Stimulated activated naive B cell treated with anti-CD40 and anti-IgM and Interleukin-4, amounts not matched to agents 10 μg/mL and 1 μg/mL and 100 μg/mL, for 72 hours (primary cell): ENCODE data around the gene TMEM129.
"Not testable (repeated sequence)": the region's sequence is repeated elsewhere in the genome, so short reads cannot be mapped to it uniquely, and the experiment has no call there.

Experiments used
- ATAC-seq, 2 donors: fragments of 150-1000 bp; cut with Tn5 transposase; replicated peaks; 2 replicates each; pipeline ENCODE4 v1.10.0; 2021; ENCODE audit warnings: moderate library complexity in 1 of 2
- DNase-seq: peaks from one replicate; pipeline ENCODE4 v3.0.0; 2021
- H3K27ac Mint-ChIP-seq: one replicate; pipeline ENCODE4 v1.8.0; 2022; ENCODE audit warnings: mild to moderate bottlenecking, mixed read lengths
- H3K27me3 Mint-ChIP-seq, 2 donors: one replicate each; pipeline ENCODE4 v1.8.0; 2022; ENCODE audit warnings: mixed read lengths in 2 of 2
- H3K36me3 Mint-ChIP-seq, 2 donors: one replicate each; pipeline ENCODE4 v1.8.0; 2022; ENCODE audit warnings: mixed read lengths in 2 of 2, mild to moderate bottlenecking in 1 of 2
- H3K4me1 Mint-ChIP-seq, 2 donors: one replicate each; pipeline ENCODE4 v1.8.0; 2022; ENCODE audit warnings: mixed read lengths in 2 of 2, mild to moderate bottlenecking in 1 of 2
- H3K4me3 Mint-ChIP-seq, 2 donors: one replicate each; pipeline ENCODE4 v1.8.0; 2022; ENCODE audit warnings: mild to moderate bottlenecking in 2 of 2, mixed read lengths in 2 of 2, moderate library complexity in 1 of 2
- H3K9me3 Mint-ChIP-seq, 2 donors: one replicate each; pipeline ENCODE4 v1.8.0; 2022; ENCODE audit warnings: mixed read lengths in 2 of 2, mild to moderate bottlenecking in 1 of 2

TMEM129 gene

DNA sequence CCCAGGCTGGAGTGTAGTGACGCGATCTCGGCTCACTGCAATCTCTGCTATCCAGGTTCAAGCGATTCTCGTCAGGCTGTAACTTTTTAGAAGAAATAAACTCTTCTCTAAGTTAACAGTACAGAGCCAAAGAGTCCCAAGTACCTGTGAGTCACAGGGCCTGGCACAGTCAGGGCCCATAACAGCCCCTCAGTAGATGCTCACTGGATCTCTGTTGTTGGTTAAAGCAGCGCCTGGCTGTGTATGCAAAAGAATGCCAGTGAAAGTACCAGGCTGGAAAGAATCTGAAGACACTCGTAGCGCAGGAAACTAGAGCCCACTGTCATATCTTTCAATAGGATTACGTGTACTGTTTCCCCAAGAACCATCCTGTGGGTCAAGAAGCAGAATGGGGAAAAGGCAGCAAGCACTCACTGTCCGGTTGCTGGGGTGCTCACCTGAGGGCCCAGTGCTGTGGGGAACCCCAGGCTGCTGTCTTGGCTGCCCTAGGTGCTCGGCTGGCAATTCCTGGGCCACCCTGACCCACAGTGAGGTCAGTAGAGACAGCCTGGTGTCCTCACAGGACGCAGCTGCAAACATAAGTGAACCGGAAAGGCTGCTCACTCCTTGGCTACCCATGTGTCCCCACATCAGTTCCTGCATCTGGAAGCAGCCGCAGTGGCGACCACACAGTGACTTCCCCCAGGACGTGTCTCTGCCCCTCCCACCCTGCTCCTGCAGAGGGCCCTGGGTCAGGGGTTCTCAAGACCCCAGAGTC lies 5.9 kb downstream of the TMEM129 start:
- ATAC-seq (peak in 1 of 2 donors; percentile 15), DNase-seq (peak; percentile 53)
- H3K27me3 Mint-ChIP-seq: no peaks in the 10 kb centered on the region
- no peaks in the 10 kb centered on the region for H3K9me3 Mint-ChIP-seq
- H3K4me1 Mint-ChIP-seq: peaks cover 45 to 80% of the 10 kb centered on the region in 2 donors
- peak overlapping the region; percentile 93 to 98 for H3K4me3 Mint-ChIP-seq
- H3K27ac Mint-ChIP-seq: peak overlapping the region; percentile 92
- H3K36me3 Mint-ChIP-seq: peaks cover 20 to 49% of the 10 kb centered on the region in 2 donors

DNA sequence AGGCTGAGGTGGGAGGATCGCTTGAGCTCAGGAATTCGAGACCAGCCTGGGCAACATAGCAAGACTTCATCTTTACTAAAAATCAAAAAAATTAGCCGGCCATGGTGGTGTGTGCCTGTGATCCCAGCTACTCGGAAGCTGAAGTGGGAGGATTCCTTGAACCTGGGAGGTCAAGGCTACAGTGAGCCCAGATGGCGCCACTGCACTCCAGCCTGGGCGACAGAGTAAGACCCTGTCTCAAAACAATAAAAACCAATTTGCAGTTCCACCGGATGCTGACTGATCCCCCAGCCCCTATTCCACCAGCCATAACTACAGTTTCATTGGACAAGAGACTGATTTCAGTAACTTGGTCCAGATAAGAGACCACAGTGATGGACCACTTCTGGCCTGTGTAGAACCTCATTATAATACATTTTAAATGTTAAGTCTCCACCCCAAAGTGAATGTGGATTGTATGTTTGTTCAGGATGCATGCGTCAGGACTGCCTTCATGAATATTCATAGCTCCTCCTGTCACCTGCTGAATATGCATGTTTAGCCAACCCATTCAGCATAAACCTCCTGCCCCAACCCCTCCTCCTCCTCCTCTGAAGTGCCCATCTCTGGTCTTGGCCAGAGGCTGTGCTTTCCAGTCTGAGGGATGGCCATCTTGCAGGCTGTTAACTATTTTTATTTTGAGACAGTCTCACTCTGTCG lies 6.7 kb downstream of the TMEM129 start:
- peak overlapping the region; percentile 93 to 98 for H3K4me3 Mint-ChIP-seq
- no peak for ATAC-seq
- H3K27me3 Mint-ChIP-seq: no peaks in the 10 kb centered on the region
- DNase-seq: no peak
- peaks cover 43 to 80% of the 10 kb centered on the region in 2 donors for H3K4me1 Mint-ChIP-seq
- H3K9me3 Mint-ChIP-seq: no peaks in the 10 kb centered on the region
- peaks cover 28 to 52% of the 10 kb centered on the region in 2 donors for H3K36me3 Mint-ChIP-seq
- H3K27ac Mint-ChIP-seq: peak overlapping the region; percentile 92

DNA sequence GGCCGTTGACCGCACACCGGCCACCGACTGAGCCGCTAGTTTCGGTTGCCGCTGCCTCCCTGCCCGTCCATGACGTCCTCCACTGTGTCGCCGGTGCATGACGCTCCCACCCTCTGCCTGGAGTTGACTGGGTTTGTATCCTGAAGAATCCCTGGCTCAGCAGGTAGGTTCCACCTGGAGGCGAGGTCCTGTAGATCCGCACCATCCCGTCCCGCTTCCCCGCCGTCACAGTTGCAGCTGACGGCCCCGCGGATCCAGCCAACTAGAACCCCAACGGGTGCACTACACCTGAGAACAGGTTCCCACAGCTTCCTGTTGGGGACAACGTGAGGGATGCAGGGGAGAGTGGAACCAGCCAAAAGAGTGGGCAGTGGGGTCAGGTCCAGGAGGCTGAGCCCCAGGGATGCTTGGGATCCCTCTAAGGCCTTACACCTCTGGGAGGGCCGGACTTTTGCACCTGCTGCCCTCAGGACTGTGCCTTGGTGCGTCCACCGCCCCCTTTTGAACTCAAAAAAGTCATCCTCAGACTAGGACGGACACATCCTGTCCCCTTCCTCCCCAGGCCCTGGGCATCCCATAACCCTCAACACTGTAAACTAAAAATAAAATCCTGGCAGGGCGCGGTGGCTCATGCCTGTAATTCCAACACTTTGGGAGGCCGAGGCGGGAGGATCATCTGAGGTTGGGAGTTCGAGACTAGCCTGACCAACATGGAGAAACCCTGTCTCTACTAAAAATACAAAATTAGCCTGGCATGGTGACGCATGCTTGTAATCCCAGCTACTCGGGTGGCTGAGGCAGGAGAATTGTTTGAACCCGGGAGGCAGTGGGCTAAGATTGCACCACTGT lies 7.9 kb downstream of the TMEM129 start:
- Mint-ChIP-seq H3K27ac (peak overlapping the region; percentile 98), H3K4me1 (peaks cover 41 to 71% of the 10 kb centered on the region in 2 donors), H3K4me3 (peak overlapping the region; percentile 93 to 98), H3K36me3 (peaks cover 29 to 49% of the 10 kb centered on the region in 2 donors), H3K27me3 (no peaks in the 10 kb centered on the region), H3K9me3 (no peaks in the 10 kb centered on the region)
- ATAC-seq: peak; percentile 0 to 2
- no peak for DNase-seq

DNA sequence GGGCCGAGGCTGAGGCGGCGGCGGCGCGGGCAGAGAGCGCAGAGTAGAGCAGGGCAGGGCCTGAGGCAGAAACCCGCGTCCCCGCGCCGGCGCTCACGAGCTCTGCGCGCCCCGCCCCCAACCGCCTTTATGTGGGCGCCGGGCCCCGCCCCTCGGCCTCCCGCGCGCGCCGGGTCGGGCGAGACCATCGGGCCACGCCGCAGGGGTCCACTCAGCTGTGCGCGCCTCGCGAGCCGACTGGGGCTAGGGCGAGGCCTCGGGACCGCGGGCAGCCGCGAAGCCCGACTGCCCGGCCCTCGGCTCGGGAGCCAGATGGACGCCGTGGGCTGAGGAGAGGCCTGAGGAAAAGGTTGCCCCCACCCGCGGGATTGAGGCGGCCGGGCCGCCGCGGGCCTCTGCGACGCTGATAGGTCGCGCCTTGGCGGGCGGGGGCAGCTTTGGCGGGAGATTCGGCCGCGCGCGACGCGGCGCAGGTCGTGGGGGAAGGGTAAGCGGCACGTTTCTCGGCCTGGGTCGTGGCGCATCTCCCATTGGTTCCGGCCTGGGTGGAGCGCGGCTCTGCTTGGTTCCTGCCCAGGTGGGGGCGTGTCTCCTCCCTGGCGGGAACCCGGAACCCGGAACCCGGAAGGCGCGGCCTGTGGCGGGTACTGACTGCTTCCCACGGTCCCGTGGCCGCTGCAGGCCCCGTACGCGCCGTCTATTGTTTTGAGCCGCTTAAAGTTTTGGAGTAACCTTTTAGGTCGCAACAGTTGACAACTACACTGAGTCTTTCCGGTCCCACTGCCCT lies 8.7 kb downstream of the TMEM129 start, which contains the start of gene SLBP:
Gene SLBP (minus strand): TSS at position 104 of the 787 bp plus-strand sequence. CDS start 131 bp downstream, outside the sequence.
- ATAC-seq (peak; percentile 88 to 91), DNase-seq (peak; percentile 99)
- H3K36me3 Mint-ChIP-seq: peaks cover 31 to 46% of the 10 kb centered on the region in 2 donors
- H3K4me1 Mint-ChIP-seq: peaks cover 38 to 65% of the 10 kb centered on the region in 2 donors
- H3K4me3 Mint-ChIP-seq: peak within 1 kb of the TSS; percentile 93 to 98
- no peaks in the 10 kb centered on the region for H3K9me3 Mint-ChIP-seq
- H3K27ac Mint-ChIP-seq: peak within 1 kb of the TSS; percentile 98
- H3K27me3 Mint-ChIP-seq: no peaks in the 10 kb centered on the region

DNA sequence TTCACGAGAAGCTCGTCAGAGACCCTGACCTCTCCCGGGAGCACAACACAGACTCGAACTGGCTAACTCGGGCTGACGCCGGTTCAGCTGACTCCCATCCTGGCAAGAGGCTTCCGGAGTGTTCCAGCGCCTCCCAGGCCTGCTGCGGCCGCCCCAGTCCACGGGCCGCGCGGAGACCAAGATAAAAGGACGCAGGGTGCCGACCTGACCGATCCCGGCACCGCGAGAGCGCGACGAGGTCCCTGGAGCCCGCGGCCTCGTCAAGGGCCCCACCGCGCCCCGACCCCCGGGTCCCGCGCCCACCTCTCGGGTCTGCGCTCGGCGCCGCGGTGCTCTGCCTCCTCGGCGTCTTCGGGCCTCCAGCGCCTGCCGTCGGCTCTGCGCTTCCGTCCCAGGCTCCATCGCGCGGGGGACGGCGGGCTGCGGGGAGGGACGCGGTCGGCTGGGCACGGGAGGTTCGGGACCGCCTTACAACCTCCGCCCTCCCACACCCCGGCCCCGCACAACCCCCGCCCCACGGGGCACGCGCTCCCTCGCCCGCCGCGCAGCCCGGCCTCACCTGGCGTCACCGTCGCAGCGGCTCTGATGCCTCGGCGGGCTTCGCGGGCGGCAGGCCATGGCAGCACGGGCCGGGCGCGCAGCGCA lies 9.4 kb downstream of the TMEM129 start:
- peak overlapping the region; percentile 95 for H3K27ac Mint-ChIP-seq
- H3K9me3 Mint-ChIP-seq: no peaks in the 10 kb centered on the region
- peaks cover 31 to 46% of the 10 kb centered on the region in 2 donors for H3K36me3 Mint-ChIP-seq
- H3K27me3 Mint-ChIP-seq: no peaks in the 10 kb centered on the region
- H3K4me1 Mint-ChIP-seq: peaks cover 36 to 59% of the 10 kb centered on the region in 2 donors
- DNase-seq (no peak), ATAC-seq (peak; percentile 1)
- H3K4me3 Mint-ChIP-seq: peak overlapping the region; percentile 91 to 93

DNA sequence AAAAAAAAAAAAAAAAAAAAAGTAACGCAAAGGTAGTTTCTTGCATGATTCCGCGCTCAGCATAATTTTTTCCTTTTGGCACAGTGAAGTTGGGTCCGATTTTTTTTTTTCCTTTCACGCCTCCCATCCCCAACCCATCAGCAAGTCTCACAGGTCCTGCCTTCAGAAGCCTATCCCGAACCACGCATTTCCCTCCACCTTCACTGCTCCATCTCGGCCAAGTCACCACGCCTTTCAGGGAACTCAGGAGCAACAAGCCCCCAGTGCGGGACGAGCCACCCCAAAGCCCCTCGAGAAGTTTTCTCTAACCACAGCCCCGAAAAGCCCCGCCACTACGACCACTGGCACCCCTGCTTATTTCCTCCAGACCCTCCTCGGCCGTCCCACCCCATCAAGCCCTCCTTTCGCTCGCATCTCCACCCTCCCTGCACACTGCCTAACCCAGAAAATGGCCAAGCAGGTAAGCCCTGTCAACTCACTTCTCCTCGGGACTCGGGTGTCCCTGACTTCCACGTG lies 10.0 kb downstream of the TMEM129 start:
- Mint-ChIP-seq H3K4me1 (peaks cover 32 to 53% of the 10 kb centered on the region in 2 donors), H3K4me3 (peak overlapping the region; percentile 91 to 93), H3K36me3 (peaks cover 35 to 44% of the 10 kb centered on the region in 2 donors), H3K27ac (peak overlapping the region; percentile 95), H3K9me3 (no peaks in the 10 kb centered on the region), H3K27me3 (no peaks in the 10 kb centered on the region)
- no peak for DNase-seq
- peak in 1 of 2 donors; percentile 0 for ATAC-seq

DNA sequence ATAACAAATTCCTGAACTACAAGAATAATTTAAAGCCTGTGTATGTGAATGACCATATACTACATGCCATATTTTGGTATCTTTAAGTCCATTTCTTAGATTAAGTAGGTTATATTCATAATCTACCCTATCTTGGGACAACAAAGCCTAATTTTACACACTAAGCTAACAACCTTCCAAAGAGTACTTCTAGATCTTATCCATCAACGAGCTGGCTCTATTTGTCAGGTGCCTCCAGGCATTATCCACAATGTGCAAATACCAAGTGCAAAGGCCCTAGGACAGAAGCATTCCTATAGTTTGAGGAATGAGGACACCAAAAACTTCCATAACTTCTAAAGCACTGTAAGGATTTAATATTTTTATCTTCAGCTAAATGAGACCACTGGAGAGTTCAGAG lies 12.5 kb downstream of the TMEM129 start:
- peaks cover 17 to 39% of the 10 kb centered on the region in 2 donors for H3K4me1 Mint-ChIP-seq
- H3K27ac Mint-ChIP-seq: no peak overlapping the region
- DNase-seq (no peak), ATAC-seq (no peak)
- H3K27me3 Mint-ChIP-seq: no peaks in the 10 kb centered on the region
- peaks cover 29 to 46% of the 10 kb centered on the region in 2 donors for H3K36me3 Mint-ChIP-seq
- no peak overlapping the region for H3K4me3 Mint-ChIP-seq
- no peaks in the 10 kb centered on the region for H3K9me3 Mint-ChIP-seq

DNA sequence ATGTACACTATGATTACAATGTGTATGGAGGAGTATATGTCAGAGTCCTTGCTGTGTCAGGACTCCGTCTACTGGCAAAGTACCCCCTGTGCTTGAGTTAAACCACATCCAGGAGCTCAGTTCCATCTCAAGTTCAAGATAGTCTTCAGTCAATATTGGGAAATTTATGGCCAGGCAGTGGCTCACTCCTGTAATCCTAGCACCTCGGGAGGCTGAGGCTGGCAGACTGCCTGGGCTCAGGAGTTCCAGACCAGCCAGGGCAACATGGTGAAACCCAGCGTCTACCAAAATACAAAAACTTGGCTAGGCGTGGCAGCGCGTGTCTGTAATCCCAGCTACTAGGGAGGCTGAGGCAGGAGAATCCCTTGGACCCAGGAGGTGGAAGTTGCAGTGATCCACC lies 14.8 kb downstream of the TMEM129 start:
- H3K27ac Mint-ChIP-seq: no peak overlapping the region
- peaks cover 25 to 45% of the 10 kb centered on the region in 2 donors for H3K36me3 Mint-ChIP-seq
- DNase-seq (no peak), ATAC-seq (no peak)
- H3K9me3 Mint-ChIP-seq: no peaks in the 10 kb centered on the region
- no peaks in the 10 kb centered on the region for H3K27me3 Mint-ChIP-seq
- H3K4me1 Mint-ChIP-seq: peaks cover 17 to 34% of the 10 kb centered on the region in 2 donors
- H3K4me3 Mint-ChIP-seq: no peak overlapping the region

DNA sequence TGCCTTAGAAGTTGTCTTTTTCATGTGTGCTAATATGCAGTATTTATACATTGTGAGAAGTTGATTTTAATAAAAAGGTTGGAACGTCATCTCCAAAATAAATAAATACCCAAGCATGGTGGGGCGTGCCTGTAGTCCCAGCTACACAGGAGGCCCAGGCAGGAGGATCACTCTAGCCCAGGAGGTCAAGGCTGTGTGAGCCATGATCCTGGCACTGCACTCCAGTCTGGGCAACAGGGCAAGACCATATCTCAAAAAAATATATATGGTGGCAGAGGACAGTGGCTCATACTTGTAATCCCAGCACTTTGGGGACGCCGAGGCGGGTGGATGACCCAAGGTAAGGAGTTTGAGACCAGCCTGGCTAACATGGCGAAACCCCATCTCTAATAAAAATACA lies 15.4 kb downstream of the TMEM129 start:
- DNase-seq (no peak), ATAC-seq (no peak)
- Mint-ChIP-seq H3K36me3 (peaks cover 21 to 40% of the 10 kb centered on the region in 2 donors), H3K4me1 (peaks cover 12 to 27% of the 10 kb centered on the region in 2 donors), H3K9me3 (no peaks in the 10 kb centered on the region), H3K4me3 (no peak overlapping the region), H3K27ac (no peak overlapping the region), H3K27me3 (no peaks in the 10 kb centered on the region)

DNA sequence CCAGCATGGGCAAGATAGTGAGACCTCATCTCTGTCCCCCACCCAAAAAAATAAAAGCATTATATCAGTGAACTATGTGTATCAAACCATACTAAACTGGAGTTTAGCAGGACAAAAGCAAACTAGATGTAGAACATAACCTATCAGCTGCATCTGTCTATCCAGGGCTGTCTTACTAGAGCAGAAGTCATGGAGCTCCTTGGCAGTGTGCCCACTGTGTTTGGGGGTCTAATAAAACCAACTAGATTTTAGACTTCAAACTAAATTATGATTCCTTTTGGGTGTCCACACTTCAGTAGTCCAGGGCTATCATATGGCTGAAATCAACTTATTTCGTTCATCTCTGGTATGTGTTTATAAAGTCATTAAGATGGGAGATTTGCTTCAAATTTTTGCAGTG lies 17.3 kb downstream of the TMEM129 start:
- no peak overlapping the region for H3K4me3 Mint-ChIP-seq
- H3K27ac Mint-ChIP-seq: no peak overlapping the region
- DNase-seq: no peak
- no peak for ATAC-seq
- no peaks in the 10 kb centered on the region for H3K9me3 Mint-ChIP-seq
- no peaks in the 10 kb centered on the region for H3K27me3 Mint-ChIP-seq
- H3K4me1 Mint-ChIP-seq: peaks cover 6 to 12% of the 10 kb centered on the region in 2 donors
- H3K36me3 Mint-ChIP-seq: peaks cover 16 to 36% of the 10 kb centered on the region in 2 donors

DNA sequence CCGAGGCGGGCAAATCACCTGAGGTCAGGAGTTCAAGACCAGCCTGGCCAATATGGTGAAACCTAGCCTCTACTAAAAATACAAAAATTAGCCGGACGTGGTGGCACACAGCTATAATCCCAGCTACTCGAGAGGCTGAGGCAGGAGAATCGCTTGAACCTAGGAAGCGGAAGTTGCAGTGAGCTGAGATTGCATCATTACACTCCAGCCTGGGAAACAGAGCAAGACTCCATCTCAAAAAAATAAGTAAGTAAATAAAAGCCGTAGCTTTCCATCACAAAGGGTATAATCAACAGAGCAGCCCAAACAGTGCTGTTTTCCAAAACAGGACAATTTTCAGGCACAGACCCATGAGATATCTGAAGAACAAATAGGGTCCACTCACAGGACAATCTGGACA lies 19.5 kb downstream of the TMEM129 start:
- not testable (repeated sequence) for H3K9me3 Mint-ChIP-seq, H3K27ac Mint-ChIP-seq, ATAC-seq, H3K4me3 Mint-ChIP-seq, DNase-seq, H3K27me3 Mint-ChIP-seq
- Mint-ChIP-seq H3K4me1 (peaks cover 2 to 12% of the 10 kb centered on the region in 2 donors), H3K36me3 (peaks cover 18 to 40% of the 10 kb centered on the region in 2 donors)

DNA sequence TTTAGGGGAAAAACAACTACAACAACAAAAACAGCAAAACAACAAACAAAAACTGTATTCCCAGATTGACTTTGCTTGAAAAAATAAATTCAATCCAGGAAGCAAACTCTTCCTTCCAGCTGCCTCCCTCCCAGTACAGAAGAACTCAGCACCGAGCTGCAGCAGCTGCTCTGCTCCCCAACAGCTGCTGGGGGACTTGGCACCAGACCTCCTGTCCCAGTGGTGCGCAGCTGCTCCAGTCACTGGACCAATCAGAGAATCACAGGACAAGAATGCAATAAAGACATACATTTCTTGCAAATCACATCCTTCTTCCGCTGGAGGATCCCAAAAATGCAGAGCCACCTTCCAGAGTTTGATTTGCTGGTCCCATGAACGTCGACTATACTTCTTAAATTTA lies 25.2 kb downstream of the TMEM129 start:
- peaks cover 37 to 53% of the 10 kb centered on the region in 2 donors for H3K36me3 Mint-ChIP-seq
- H3K27ac Mint-ChIP-seq: peak overlapping the region; percentile 14
- H3K4me3 Mint-ChIP-seq: no peak overlapping the region
- ATAC-seq (no peak), DNase-seq (no peak)
- H3K4me1 Mint-ChIP-seq: peaks cover 0 to 3% of the 10 kb centered on the region in 2 donors
- H3K9me3 Mint-ChIP-seq: no peaks in the 10 kb centered on the region
- no peaks in the 10 kb centered on the region for H3K27me3 Mint-ChIP-seq
